WTC11 (cell line): ENCODE results near the gene LMCD1. TPM values are rescaled to one million over a fixed set of nuclear protein-coding genes. Genes with fewer than 3 reads are reported as not detected.

ENCODE experiments used
- ATAC-seq: fragments of 200-7000 bp; cut with Tn5 transposase; 2 replicates; pipeline ENCODE4 v1.10.0; 2021; ENCODE audit warnings: mild to moderate bottlenecking, moderate library complexity
- CTCF ChIA-PET: fragments of 300-600 bp; sonication (Branson Sonifier 250); formaldehyde crosslinking; loops from one replicate; lab custom pipeline; 2021; ENCODE audit warnings: antibody characterized with exemption; lab: Charles Lee
- POLR2A ChIA-PET: fragments of 350-600 bp; sonication (Branson Sonifier 250); formaldehyde crosslinking; loops from one replicate; lab custom pipeline; 2021; ENCODE audit warnings: antibody characterized with exemption; lab: Charles Lee
- DNase-seq: peaks from one replicate; pipeline ENCODE4 v3.0.0; 2021; ENCODE audit warnings: low spot score
- H3K27ac Mint-ChIP-seq: 2 replicates; pipeline ENCODE4 v1.8.0; 2021; ENCODE audit warnings: mixed read lengths
- H3K27me3 Mint-ChIP-seq: 2 replicates; pipeline ENCODE4 v1.8.0; 2021; ENCODE audit warnings: low read depth, mild to moderate bottlenecking, moderate library complexity, mixed read lengths
- H3K36me3 Mint-ChIP-seq: 2 replicates; pipeline ENCODE4 v1.8.0; 2021; ENCODE audit warnings: mixed read lengths
- H3K4me1 Mint-ChIP-seq: 2 replicates; pipeline ENCODE4 v1.8.0; 2022; ENCODE audit warnings: mixed read lengths
- H3K4me3 Mint-ChIP-seq: 2 replicates; pipeline ENCODE4 v1.8.0; 2021; ENCODE audit warnings: mild to moderate bottlenecking, moderate library complexity, mixed read lengths
- H3K9me3 Mint-ChIP-seq: 2 replicates; pipeline ENCODE4 v1.8.0; 2021; ENCODE audit warnings: mixed read lengths
- FOXJ3 ChIP-seq: sonication (generic); formaldehyde crosslinking; IDR thresholded peaks from 2 replicates; pipeline ENCODE4 v1.9.0; 2021; ENCODE audit warnings: missing genetic modification reagents, mild to moderate bottlenecking, borderline replicate concordance
- FOXK1 ChIP-seq: sonication (generic); formaldehyde crosslinking; IDR thresholded peaks from 2 replicates; pipeline ENCODE4 v1.8.0; 2022; ENCODE audit warnings: mild to moderate bottlenecking, moderate library complexity, missing genetic modification reagents
- GABPB1 ChIP-seq: sonication (generic); formaldehyde crosslinking; IDR thresholded peaks from 2 replicates; pipeline ENCODE4 v1.8.1; 2023; ENCODE audit warnings: mild to moderate bottlenecking, missing genetic modification reagents
- IRF2 ChIP-seq: sonication (generic); formaldehyde crosslinking; IDR thresholded peaks from 2 replicates; pipeline ENCODE4 v1.8.0; 2022; ENCODE audit warnings: low read depth, missing genetic modification reagents, borderline replicate concordance
- NR1H2 ChIP-seq: sonication (generic); formaldehyde crosslinking; IDR thresholded peaks from 2 replicates; pipeline ENCODE4 v1.9.0; 2021; ENCODE audit warnings: mild to moderate bottlenecking, moderate library complexity, missing genetic modification reagents
- NR3C1 ChIP-seq: sonication (generic); formaldehyde crosslinking; conservative IDR thresholded peaks from 2 replicates; pipeline ENCODE4 v1.8.1; 2023; ENCODE audit warnings: low read depth, mild to moderate bottlenecking, missing genetic modification reagents
- SMAD3 ChIP-seq: sonication (generic); formaldehyde crosslinking; IDR thresholded peaks from 2 replicates; pipeline ENCODE4 v1.8.0; 2022; ENCODE audit warnings: missing genetic modification reagents, mild to moderate bottlenecking, borderline replicate concordance
- TCF7 ChIP-seq: sonication (generic); formaldehyde crosslinking; IDR thresholded peaks from 2 replicates; pipeline ENCODE4 v1.8.0; 2022; ENCODE audit warnings: mild to moderate bottlenecking, low read depth, missing genetic modification reagents, moderate library complexity
- ZNF232 ChIP-seq: sonication (generic); formaldehyde crosslinking; IDR thresholded peaks from 2 replicates; pipeline ENCODE4 v1.8.0; 2022; ENCODE audit warnings: mild to moderate bottlenecking, missing genetic modification reagents
- ZNF416 ChIP-seq: fragments of 250-450 bp; sonication (Bioruptor Pico); IDR thresholded peaks from 2 replicates; pipeline ENCODE4 v1.9.0; 2021; ENCODE audit warnings: mild to moderate bottlenecking, inconsistent platforms
- ZNF423 ChIP-seq: fragments of 250-450 bp; sonication (Bioruptor Pico); IDR thresholded peaks from 2 replicates; pipeline ENCODE4 v2.1.2; 2022; ENCODE audit warnings: mild to moderate bottlenecking, moderate library complexity
- total RNA-seq: library from RNA; stranded (reverse); gene quantifications from 3 replicates; pipeline ENCODE4 v1.2.3, GENCODE V29; 2021
- TF ChIP-seq, protein P1 (sequence below): sonication (generic); formaldehyde crosslinking; IDR thresholded peaks from 2 replicates; pipeline ENCODE4 v1.8.0; 2022; ENCODE audit warnings: mild to moderate bottlenecking, missing genetic modification reagents
- TF ChIP-seq, protein P2 (sequence below): sonication (generic); formaldehyde crosslinking; IDR thresholded peaks from 2 replicates; pipeline ENCODE4 v1.8.1; 2022; ENCODE audit warnings: low read depth, mild to moderate bottlenecking, moderate library complexity, missing genetic modification reagents, borderline replicate concordance
- TF ChIP-seq, protein P3 (sequence below): fragments of 200-600 bp; IDR thresholded peaks from 2 replicates; pipeline ENCODE4 v1.8.0; 2022; ENCODE audit warnings: antibody characterized with exemption
- TF ChIP-seq, protein P4 (sequence below): fragments of 250-450 bp; sonication (Bioruptor Pico); IDR thresholded peaks from 2 replicates; pipeline ENCODE4 v1.9.0; 2021; ENCODE audit warnings: mild to moderate bottlenecking, borderline replicate concordance
- TF ChIP-seq, protein P5 (sequence below): sonication (generic); formaldehyde crosslinking; IDR thresholded peaks from 2 replicates; pipeline ENCODE4 v1.8.1; 2023; ENCODE audit warnings: mild to moderate bottlenecking, missing genetic modification reagents

LMCD1 gene
- total RNA-seq, 1 experiment from 2014 or later, result 12.5 TPM

DNA sequence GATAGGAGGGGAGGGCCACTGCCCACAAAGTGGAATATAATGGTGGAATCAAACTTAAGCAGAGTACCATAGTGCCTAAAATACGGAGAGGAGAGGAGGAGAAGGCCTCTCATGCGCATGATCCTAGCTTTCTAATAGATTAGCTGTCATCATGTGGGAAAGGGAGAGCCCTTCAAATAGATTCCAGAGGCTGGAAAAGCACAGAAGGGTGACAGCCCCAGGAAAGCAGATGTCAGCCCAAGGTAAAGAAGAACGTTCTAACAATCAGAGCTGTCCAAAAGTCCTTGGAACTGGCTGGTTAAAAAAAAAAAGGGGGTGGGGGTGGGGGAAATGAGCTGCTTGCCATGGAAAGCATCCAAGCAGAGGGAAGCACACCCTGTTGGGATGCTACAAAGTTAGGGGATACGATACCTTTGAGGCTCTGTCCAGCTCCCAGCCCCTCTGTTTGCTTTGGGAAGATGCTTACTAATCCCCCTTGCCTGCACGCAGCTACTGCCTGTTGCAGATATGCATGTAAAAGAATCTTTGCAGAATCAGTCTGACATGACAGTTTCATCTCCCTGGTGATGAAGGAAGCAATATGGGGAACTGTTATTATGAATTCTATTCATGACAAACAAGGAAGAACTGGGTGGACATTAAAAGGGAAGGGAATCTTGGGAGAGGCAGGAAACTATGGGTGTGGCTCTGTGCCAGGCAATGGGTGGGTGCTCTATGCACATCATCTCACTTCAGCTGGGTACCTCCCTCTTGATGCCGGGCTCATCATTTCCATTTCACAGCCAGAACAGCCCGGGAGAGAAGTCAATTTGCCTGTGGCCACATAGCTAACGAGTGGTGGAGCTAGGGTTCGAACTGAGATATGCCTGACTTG lies 10.1 kb upstream of the LMCD1 start:
- DNase-seq, result no peak
- CTCF ChIA-PET, result interaction anchor here (0.6 to 1.4 kb wide), 2 partner anchors 21 to 167 kb away, joined by 3 read pairs; no protein-coding TSS in a partner anchor
- no peaks in the 10 kb centered on the region; the same call in 1 of the 2 replicates for H3K27me3 Mint-ChIP-seq
- no peaks in the 10 kb centered on the region; the same call in 1 of the 2 replicates for H3K9me3 Mint-ChIP-seq
- no peaks in the 10 kb centered on the region; the same call in 1 of the 2 replicates for H3K36me3 Mint-ChIP-seq
- H3K27ac Mint-ChIP-seq, result no peak overlapping the region
- H3K4me3 Mint-ChIP-seq, result no peak overlapping the region
- ATAC-seq, result no peak
- no peak for TF ChIP-seq FOXK1
- TF ChIP-seq TCF7 (CRISPR knock-in tag), result no peak
- no peak for TF ChIP-seq NR3C1 (CRISPR knock-in tag)
- no peak for TF ChIP-seq SMAD3 (CRISPR knock-in tag)
- TF ChIP-seq IRF2 (CRISPR knock-in tag), result no peak
- TF ChIP-seq, protein P1, sequence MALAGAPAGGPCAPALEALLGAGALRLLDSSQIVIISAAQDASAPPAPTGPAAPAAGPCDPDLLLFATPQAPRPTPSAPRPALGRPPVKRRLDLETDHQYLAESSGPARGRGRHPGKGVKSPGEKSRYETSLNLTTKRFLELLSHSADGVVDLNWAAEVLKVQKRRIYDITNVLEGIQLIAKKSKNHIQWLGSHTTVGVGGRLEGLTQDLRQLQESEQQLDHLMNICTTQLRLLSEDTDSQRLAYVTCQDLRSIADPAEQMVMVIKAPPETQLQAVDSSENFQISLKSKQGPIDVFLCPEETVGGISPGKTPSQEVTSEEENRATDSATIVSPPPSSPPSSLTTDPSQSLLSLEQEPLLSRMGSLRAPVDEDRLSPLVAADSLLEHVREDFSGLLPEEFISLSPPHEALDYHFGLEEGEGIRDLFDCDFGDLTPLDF (CRISPR knock-in tag), result no peak
- TF ChIP-seq, all 79 proteins: peak for 0
- POLR2A ChIA-PET, result no interaction called here
- H3K4me1 Mint-ChIP-seq, result peaks cover 22% of the 10 kb centered on the region

DNA sequence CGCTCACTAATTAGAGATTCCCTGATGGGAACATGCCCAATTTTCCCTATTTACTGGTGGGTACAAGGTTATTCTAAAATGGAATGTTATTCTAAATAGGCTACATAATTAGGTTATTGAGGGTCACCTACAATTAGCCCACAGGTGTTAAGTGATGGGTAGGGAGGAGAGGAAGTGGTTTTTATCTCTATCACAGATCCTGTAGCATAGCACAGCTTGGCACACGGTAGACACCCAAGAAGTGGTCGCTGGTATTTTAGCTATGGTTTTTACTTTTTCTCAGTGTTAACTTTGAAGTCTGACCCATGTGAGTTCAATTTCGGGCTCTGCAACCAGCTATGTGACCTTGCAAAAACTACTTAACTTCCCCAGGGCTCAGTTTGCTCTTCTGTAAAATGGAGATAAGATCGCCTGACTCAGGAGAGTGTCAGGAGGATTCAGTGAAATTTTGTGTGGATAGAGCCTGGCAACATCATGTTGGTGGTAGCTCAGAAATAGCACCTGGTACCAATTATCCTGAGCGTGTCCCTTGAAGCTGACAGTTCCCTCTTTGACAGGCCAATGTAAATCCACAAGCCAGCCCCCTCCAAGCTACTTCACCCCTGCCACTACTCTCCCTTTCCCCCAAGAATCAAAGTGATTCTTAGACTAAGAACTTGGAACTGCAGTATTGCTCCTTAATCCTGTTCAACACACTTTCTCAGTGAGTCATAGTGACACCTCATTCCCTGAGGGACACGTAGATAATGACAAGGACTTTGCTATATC lies 8.7 kb upstream of the LMCD1 start:
- peaks cover 5% of the 10 kb centered on the region for H3K9me3 Mint-ChIP-seq
- TF ChIP-seq, protein P2, sequence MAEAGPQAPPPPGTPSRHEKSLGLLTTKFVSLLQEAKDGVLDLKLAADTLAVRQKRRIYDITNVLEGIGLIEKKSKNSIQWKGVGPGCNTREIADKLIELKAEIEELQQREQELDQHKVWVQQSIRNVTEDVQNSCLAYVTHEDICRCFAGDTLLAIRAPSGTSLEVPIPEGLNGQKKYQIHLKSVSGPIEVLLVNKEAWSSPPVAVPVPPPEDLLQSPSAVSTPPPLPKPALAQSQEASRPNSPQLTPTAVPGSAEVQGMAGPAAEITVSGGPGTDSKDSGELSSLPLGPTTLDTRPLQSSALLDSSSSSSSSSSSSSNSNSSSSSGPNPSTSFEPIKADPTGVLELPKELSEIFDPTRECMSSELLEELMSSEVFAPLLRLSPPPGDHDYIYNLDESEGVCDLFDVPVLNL, result no peak
- TF ChIP-seq, protein P3, sequence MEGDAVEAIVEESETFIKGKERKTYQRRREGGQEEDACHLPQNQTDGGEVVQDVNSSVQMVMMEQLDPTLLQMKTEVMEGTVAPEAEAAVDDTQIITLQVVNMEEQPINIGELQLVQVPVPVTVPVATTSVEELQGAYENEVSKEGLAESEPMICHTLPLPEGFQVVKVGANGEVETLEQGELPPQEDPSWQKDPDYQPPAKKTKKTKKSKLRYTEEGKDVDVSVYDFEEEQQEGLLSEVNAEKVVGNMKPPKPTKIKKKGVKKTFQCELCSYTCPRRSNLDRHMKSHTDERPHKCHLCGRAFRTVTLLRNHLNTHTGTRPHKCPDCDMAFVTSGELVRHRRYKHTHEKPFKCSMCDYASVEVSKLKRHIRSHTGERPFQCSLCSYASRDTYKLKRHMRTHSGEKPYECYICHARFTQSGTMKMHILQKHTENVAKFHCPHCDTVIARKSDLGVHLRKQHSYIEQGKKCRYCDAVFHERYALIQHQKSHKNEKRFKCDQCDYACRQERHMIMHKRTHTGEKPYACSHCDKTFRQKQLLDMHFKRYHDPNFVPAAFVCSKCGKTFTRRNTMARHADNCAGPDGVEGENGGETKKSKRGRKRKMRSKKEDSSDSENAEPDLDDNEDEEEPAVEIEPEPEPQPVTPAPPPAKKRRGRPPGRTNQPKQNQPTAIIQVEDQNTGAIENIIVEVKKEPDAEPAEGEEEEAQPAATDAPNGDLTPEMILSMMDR, result no peak
- TF ChIP-seq FOXJ3 (CRISPR knock-in tag) (no peak), NR1H2 (no peak), ZNF232 (CRISPR knock-in tag) (no peak), TCF7 (CRISPR knock-in tag) (no peak), ZNF416 (CRISPR knock-in tag) (no peak), ZNF423 (CRISPR knock-in tag) (no peak), GABPB1 (no peak)
- TF ChIP-seq, protein P4, sequence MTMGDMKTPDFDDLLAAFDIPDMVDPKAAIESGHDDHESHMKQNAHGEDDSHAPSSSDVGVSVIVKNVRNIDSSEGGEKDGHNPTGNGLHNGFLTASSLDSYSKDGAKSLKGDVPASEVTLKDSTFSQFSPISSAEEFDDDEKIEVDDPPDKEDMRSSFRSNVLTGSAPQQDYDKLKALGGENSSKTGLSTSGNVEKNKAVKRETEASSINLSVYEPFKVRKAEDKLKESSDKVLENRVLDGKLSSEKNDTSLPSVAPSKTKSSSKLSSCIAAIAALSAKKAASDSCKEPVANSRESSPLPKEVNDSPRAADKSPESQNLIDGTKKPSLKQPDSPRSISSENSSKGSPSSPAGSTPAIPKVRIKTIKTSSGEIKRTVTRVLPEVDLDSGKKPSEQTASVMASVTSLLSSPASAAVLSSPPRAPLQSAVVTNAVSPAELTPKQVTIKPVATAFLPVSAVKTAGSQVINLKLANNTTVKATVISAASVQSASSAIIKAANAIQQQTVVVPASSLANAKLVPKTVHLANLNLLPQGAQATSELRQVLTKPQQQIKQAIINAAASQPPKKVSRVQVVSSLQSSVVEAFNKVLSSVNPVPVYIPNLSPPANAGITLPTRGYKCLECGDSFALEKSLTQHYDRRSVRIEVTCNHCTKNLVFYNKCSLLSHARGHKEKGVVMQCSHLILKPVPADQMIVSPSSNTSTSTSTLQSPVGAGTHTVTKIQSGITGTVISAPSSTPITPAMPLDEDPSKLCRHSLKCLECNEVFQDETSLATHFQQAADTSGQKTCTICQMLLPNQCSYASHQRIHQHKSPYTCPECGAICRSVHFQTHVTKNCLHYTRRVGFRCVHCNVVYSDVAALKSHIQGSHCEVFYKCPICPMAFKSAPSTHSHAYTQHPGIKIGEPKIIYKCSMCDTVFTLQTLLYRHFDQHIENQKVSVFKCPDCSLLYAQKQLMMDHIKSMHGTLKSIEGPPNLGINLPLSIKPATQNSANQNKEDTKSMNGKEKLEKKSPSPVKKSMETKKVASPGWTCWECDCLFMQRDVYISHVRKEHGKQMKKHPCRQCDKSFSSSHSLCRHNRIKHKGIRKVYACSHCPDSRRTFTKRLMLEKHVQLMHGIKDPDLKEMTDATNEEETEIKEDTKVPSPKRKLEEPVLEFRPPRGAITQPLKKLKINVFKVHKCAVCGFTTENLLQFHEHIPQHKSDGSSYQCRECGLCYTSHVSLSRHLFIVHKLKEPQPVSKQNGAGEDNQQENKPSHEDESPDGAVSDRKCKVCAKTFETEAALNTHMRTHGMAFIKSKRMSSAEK (CRISPR knock-in tag), result no peak
- TF ChIP-seq, protein P5, sequence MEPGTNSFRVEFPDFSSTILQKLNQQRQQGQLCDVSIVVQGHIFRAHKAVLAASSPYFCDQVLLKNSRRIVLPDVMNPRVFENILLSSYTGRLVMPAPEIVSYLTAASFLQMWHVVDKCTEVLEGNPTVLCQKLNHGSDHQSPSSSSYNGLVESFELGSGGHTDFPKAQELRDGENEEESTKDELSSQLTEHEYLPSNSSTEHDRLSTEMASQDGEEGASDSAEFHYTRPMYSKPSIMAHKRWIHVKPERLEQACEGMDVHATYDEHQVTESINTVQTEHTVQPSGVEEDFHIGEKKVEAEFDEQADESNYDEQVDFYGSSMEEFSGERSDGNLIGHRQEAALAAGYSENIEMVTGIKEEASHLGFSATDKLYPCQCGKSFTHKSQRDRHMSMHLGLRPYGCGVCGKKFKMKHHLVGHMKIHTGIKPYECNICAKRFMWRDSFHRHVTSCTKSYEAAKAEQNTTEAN (CRISPR knock-in tag), result no peak
- TF ChIP-seq, protein P1 (CRISPR knock-in tag), result no peak
- DNase-seq (no peak), ATAC-seq (no peak)
- peaks cover 30% of the 10 kb centered on the region for H3K4me1 Mint-ChIP-seq
- H3K27me3 Mint-ChIP-seq, result no peaks in the 10 kb centered on the region; the same call in 1 of the 2 replicates
- no peak overlapping the region for H3K4me3 Mint-ChIP-seq
- no peak overlapping the region for H3K27ac Mint-ChIP-seq
- POLR2A ChIA-PET, result no interaction called here
- CTCF ChIA-PET, result no interaction called here
- H3K36me3 Mint-ChIP-seq, result peaks cover 4% of the 10 kb centered on the region
